ENCODE measurements around the gene ANKRD44. TPM values are rescaled to one million over a fixed set of nuclear protein-coding genes. Genes with fewer than 3 reads are reported as not detected.
A peak's percentile ranks its signal among the peaks of the same experiment; 100 is the strongest.

ANKRD44 gene
- total RNA-seq, 1 donor from 2014 or later, result 40.6 TPM

- no peak for DNase-seq (ENCODE audit: low spot score)
Measured at GRCh38 chr2:197113275-197113711, 197.3 kb downstream of the ANKRD44 start.

GRCh38 chr2:197109326-197109725 is 201.3 kb downstream of the ANKRD44 start:
- DNase-seq (ENCODE audit: low spot score), result no peak

DNA sequence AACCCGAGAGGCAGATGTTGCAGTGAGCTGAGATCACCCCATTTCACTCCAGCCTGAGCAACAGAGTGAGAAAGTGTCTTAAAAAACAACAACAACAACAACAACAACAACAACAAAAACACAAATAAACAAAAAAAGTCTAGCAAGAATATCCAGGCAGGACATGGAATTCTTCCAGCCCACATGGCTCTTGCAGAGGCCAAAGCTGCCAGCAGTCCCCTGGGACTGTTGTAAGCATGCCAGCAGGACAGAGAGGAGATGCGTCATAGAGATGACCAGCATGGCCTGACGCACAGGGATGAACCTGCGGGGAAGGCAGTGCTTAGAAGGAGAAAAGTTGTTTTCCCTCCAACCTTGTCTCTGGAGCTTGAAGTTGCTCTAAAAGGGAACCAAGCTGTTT is 201.8 kb downstream of the ANKRD44 start:
- DNase-seq (ENCODE audit: low spot score), result peak; percentile 48

DNA sequence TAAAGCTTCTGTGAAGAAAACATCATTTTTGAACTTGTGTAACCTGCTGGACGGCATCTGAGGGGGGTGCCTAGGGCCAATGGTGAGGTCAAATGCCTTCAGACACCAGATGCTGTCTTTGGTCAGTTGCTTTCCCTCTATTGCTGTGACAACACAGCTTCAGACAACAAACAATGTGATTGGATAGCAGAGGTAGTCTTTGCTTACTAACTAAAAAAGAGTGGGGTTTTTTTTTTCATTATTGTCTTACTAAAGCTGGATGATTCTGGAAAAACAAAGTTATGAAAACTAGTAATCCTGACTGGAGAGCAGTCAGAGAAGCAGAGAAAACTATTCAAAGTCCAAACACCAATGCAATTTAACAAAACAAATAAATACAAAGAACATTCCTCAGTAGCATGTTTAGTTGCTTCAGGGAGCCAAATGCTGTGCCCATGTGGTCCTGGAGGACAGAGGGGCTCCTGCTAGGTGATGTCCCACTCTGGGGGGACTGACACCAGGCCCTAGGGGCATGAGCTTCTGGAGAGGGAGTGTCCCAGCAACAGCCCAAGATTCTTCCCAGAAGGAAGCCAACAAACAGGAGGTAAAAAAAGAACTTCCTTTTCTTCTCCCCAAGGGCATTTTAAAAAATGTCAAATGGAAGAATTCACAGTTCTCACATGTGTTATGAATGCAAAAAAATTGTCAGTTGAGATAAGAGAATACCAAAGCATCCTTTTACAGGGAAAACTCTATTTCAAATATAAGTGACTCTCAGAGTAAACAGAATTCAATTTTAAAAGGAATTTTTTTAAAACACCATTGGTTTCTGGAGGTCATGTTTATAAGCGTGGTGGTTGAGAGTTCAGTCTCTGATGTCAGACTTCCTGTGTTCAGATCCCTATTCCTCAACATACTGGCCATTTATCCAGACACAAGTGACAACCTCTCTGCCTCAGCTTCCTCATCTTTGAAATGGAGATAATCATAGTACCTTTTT is 203.0 kb downstream of the ANKRD44 start:
- no peak for DNase-seq (ENCODE audit: low spot score)

DNA sequence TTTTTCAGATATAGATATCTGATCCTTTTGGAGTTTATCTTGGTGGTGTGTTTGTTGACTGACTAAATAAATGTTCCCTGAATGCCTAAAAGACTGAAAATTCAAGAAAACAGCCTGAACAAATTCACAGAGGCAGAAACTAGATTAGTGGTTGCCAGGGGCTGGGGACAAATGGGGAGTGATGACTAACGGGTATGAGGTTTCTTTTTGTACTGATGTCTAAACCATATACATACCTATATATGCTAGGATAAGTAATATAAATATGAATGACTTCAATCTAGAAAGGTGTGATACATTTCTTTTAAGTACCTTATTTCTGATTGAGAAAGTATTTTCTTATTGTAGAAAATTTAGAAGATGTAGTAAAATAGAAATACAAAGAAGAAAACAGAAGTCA is 207.2 kb downstream of the ANKRD44 start:
- no peak for DNase-seq (ENCODE audit: low spot score)

DNA sequence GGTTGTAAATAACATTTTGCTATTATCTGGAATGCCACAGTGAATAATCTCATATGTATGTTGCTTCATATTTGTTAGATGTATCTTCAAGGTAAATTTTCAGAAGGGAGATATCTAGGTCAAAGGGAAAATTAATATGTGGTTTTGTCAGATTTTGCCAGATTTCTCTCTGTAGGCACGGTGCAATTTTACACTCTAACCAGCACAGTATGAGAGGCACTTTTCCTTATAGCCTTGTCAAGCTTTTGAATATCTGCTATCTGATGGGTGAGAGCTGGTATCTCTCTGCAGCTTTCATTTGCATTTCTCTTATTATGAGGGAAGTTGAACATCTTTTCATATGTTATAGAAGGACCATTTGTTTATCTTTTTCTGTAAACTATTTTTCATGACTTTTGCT is 208.3 kb downstream of the ANKRD44 start:
- DNase-seq (ENCODE audit: low spot score), result no peak

- DNase-seq (ENCODE audit: low spot score), result no peak
Measured at GRCh38 chr2:197101519-197101918, 209.1 kb downstream of the ANKRD44 start.

- peak; percentile 60 for DNase-seq (ENCODE audit: low spot score)
Measured at GRCh38 chr2:197097578-197098366, 212.8 kb downstream of the ANKRD44 start.

DNA sequence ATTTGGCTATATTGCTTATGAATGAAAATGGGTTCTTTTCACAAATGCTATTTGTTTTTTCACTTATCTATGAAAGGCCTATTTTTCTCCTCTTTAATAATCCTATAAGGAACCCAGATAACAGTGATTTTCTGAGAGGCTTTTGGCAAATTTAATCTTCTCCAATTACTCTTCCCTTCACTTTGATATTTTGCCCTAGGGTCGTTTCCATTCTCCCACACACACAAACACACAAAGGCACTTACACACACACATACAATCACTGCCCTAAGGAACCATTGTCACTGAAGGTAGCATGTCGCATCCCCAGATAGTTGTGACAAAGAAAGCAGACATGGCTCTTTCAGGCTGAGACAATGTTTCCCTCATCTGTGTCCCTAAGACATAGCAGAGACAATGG is 213.9 kb downstream of the ANKRD44 start:
- DNase-seq (ENCODE audit: low spot score), result no peak

- DNase-seq (ENCODE audit: low spot score), result peak; percentile 56
Measured at GRCh38 chr2:197092431-197092830, 218.1 kb downstream of the ANKRD44 start.

DNA sequence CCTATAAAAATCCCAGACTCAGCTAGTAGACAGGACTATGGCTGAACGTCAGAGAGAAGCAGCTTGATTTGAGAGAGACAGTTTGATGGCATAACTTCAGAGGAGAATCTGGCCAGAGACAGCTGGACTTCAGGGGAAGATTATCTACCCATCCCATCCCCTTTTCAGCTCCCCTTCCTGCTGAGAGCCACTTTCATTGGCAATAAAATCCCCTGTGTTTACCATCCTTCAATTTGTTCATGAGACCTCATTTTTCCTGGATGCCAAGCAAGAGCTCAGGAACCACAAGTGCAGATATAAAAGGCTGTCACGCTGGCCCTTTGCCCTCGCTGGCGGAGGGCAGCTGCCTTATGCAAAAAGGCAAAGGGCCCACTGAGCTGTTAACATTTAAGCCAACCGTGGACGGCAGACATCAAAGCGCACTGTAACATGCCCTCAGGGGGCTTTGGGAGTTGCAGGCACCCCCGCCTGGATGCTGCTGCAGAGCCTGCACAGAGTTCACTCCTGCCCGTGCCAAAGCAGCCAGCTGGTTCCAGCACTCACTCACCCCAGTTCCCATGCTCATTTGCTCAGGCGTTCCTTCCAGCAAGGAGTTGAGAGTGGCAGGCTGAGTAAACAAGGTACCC is 219.7 kb downstream of the ANKRD44 start:
- no peak for DNase-seq (ENCODE audit: low spot score)

DNA sequence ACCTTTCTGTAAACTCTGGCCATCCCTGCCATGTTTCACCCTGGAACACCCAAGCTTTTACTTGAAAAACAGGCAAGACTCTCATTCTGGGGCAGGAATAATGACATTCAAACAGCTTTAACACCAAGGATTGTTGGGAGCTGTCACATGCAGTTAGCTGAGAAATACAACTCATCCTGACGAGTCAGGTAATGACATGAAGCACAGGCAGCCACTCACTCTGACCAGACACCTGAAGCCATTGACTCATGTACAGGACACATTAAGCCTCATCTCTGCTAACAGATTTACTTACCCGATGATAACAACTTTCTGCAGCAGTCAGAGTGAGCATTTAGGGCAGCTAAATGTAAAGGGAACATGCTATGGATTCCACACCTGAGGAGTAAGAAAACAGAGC is 220.9 kb downstream of the ANKRD44 start:
- DNase-seq (ENCODE audit: low spot score), result no peak

GRCh38 chr2:197088694-197089093 is 221.9 kb downstream of the ANKRD44 start:
- no peak for DNase-seq (ENCODE audit: low spot score)

DNA sequence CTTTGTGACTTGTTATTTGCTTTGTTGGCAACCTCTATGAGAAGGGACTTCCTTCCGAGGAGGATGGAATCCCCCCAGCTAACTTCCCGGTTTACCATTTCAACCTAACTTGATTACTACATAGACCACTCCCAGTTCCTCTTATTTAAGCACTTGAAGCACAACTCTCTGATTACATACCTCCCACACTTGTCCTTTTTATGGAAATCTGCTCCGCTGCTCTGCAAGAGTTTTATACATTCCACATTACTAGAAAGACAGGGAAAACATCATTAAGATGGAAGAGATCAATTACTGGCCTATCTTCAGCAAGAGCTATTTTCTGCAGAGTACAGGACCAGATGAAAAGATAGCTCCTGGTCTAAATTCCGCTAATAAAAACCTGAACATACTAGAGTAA is 224.1 kb downstream of the ANKRD44 start:
- no peak for DNase-seq (ENCODE audit: low spot score)

- DNase-seq (ENCODE audit: low spot score), result no peak
Measured at GRCh38 chr2:197085665-197086064, 224.9 kb downstream of the ANKRD44 start.

DNA sequence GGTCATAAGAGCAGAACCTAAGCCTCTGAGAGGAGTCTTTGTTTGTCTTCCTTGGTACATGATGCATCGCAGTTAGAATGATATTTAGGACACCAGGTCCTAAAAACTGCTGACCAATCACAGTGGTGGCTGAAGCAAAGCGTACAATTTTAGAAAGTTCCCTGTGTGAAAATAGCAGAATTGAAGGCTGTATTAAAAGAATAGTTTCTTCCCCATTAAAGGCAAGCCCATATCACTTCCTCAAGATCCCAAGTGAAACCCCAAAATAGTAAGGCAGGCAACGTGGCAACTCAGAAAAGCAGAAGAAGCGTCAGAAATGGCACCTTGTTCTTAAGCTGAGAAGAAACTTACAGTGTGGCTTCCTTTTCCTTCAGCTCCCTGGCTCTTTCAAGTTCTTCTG is 229.3 kb downstream of the ANKRD44 start:
- DNase-seq (ENCODE audit: low spot score), result no peak

DNA sequence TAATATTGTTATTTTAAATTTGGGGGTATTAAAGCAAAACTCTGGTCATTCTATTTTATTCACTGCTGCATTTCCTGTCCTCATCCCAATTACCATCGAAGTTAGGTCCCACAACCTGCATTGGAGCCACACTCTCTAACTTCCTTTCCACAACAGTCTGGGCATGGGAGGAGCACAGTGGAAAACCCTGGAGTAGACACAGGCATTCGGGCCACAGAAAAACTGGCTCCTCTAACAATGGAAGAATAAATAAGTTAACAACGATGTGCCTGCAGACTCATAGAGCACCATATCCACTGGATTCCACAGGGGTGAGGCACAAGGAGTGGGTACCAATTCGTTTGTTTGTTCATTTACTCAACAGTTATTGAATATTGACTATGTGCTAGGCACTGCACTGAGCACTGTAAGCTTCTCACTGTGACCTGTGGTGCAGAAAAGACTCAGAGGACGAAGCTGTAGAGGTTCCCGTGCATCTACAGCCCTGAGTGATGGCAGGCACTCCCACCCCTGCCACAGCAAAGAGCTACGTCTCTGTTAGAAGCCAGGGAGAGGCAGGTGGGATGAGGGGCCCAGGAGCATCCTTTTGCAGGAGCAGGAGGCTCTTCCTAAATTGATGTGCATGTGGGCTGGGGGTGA is 229.9 kb downstream of the ANKRD44 start:
- no peak for DNase-seq (ENCODE audit: low spot score)

- DNase-seq (ENCODE audit: low spot score), result no peak
Measured at GRCh38 chr2:197079832-197080555, 230.6 kb downstream of the ANKRD44 start.

DNA sequence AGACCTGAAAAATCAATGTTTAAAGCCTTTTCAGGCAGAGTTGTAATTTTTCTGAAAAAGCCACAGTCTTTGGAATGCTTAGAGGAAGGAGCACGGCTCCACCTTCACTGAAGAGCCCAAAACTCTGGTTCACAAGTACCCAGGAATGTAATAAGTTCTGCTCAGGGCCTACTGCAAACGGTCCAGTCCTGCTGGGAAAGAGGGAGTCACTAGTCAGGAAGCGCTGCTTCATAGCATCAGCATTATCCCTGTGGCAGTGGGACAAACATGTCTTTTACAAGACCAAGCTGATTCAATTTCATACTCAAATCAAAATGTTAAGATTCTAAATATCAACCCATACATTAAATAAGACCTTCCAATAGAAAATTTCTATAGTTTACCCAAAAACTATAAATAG is 231.2 kb downstream of the ANKRD44 start:
- no peak for DNase-seq (ENCODE audit: low spot score)

DNA sequence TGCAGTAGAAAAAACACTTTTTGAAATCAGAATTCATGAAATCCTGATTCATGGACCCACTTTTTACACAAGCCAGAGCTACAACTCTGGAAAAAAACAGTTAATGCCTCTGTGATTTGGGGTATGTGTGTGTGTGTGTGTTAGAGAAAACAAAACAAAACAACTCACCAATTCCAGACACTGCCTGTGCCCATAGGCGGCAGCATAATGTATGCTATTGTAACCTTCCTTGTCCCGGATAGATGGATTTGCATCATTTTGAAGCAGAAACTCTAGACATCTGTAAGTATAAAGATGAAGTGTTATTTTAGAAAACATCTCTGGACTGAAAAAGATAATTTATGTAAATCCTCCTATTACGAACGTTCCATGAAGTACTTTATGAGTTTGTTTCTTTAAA is 232.0 kb downstream of the ANKRD44 start:
- no peak for DNase-seq (ENCODE audit: low spot score)

- DNase-seq (ENCODE audit: low spot score), result no peak
Measured at GRCh38 chr2:197077336-197077735, 233.2 kb downstream of the ANKRD44 start.
